Measurements from ENCODE around the gene SAMMSON.

SAMMSON gene

GRCh38 chr3:70095260-70095659, 95.7 kb downstream of the SAMMSON start:
- DNase-seq, result no peak

GRCh38 chr3:70096376-70097066, 97.0 kb downstream of the SAMMSON start:
- DNase-seq, result no peak

GRCh38 chr3:70097084-70097483, 97.6 kb downstream of the SAMMSON start:
- no peak for DNase-seq

- peak; percentile 3 for DNase-seq
Observed at GRCh38 chr3:70108072-70108471, 108.5 kb downstream of the SAMMSON start.

GRCh38 chr3:70108546-70108945, 109.0 kb downstream of the SAMMSON start:
- DNase-seq, result no peak

GRCh38 chr3:70110066-70110465, 110.5 kb downstream of the SAMMSON start:
- no peak for DNase-seq

GRCh38 chr3:70111411-70111810, 111.9 kb downstream of the SAMMSON start:
- DNase-seq, result no peak

GRCh38 chr3:70112751-70113150, 113.2 kb downstream of the SAMMSON start:
- DNase-seq, result no peak

GRCh38 chr3:70114431-70114830, 114.9 kb downstream of the SAMMSON start:
- DNase-seq, result no peak

GRCh38 chr3:70119879-70120278, 120.3 kb downstream of the SAMMSON start:
- no peak for DNase-seq
